ENCODE results near the gene SIVA1. TPM values are rescaled to one million over a fixed set of nuclear protein-coding genes. Genes with fewer than 3 reads are reported as not detected.

SIVA1 gene
- total RNA-seq (2011; cell fraction: chromatin; rRNA removed; ENCODE audit: low replicate concordance): 12.2 and 40.0 TPM in 2 replicates
- 43.4 and 62.2 TPM in 2 replicates for total RNA-seq (2011; cell fraction: nucleolus; rRNA removed)
- 31.2 and 34.7 TPM in 2 replicates for total RNA-seq (2011; cell fraction: nucleoplasm; rRNA removed)
- 186 and 216 TPM in 2 replicates for total RNA-seq (2014; rRNA removed)
- total RNA-seq (2014; rRNA removed; fragmentation: Illumina TruSeq; extraction: Trizol): 4.8 and 6.1 TPM in 2 replicates
- 55.9 and 57.8 TPM in 2 replicates for total RNA-seq (2015; rRNA removed; fragmentation: Illumina TruSeq; extraction: Trizol)
- total RNA-seq (2021): 111 and 113 TPM in 2 replicates
- polyA plus RNA-seq (2011; rRNA removed): 54.2 and 66.2 TPM in 2 replicates
- 115 and 354 TPM in 2 replicates for polyA plus RNA-seq (2011; cell fraction: cytosol; rRNA removed)
- 75.6 and 121 TPM in 2 replicates for polyA plus RNA-seq (2011; cell fraction: nucleus; rRNA removed)
- polyA plus RNA-seq (2012): 69.5 and 80.9 TPM in 2 replicates
- polyA plus RNA-seq (2014; fragmentation: Illumina TruSeq; extraction: Trizol): 7.8 and 43.9 TPM in 2 replicates
- polyA plus RNA-seq (2014; fragmentation: Nextera tagmentation; extraction: Ambion mirVana): 10 to 100 TPM in 1 of 2 experiments, 1 to 10 TPM in 1; 4.2 to 20.6 TPM
- 138 and 148 TPM in 2 replicates for polyA plus RNA-seq (2014; rRNA removed)
- polyA minus RNA-seq (2011; rRNA and poly(A)+ RNA removed): 6.6 and 10.6 TPM in 2 replicates
- polyA minus RNA-seq (2011; cell fraction: cytosol; rRNA and poly(A)+ RNA removed): 31.0 and 34.2 TPM in 2 replicates
- 16.2 and 20.1 TPM in 2 replicates for polyA minus RNA-seq (2011; cell fraction: nucleus; rRNA and poly(A)+ RNA removed)
- Bru-seq, nascent RNA: percentile 79 among the genes with signal in this experiment
- percentile 80 among the genes with signal in this experiment for BruChase-seq, experiment 1, labeled RNA remaining after a 2-hour chase
- percentile 79 among the genes with signal in this experiment for BruChase-seq, experiment 2, labeled RNA remaining after a 6-hour chase
- long read RNA-seq, experiment 1, transcript SIVA1-201 (4 exons, 802 nt): major isoform, 128 of 170 reads
- long read RNA-seq, experiment 1, partial matches to known transcripts: 15 of 170 reads
- long read RNA-seq, experiment 1, other reads (novel, unspliced or antisense): 26 of 170 reads
- long read RNA-seq, experiment 2, transcript SIVA1-201 (4 exons, 802 nt): major isoform, 87 of 100 reads
- long read RNA-seq, experiment 2, partial matches to known transcripts: 6 of 100 reads
- long read RNA-seq, experiment 2, other reads (novel, unspliced or antisense): 6 of 100 reads
- long read RNA-seq, experiment 3, transcript SIVA1-201 (4 exons, 802 nt): major isoform, 127 of 135 reads
- long read RNA-seq, experiment 3, partial matches to known transcripts: 2 of 135 reads
- long read RNA-seq, experiment 3, other reads (novel, unspliced or antisense): 6 of 135 reads

- intact Hi-C loops (cut with micrococcal nuclease) (loop anchor here (5.0 kb wide), 1 partner anchor 74 kb away; no protein-coding TSS in a partner anchor), in situ Hi-C loops (cut with MboI) (no loop called here)
- peak within 1 kb of the TSS; percentile 99 for H3K27ac ChIP-seq (ENCODE audit: extremely low read depth, low read depth, low read length)
- peaks cover 26% of the 10 kb centered on the region for H3K79me2 ChIP-seq (ENCODE audit: control insufficient read depth, insufficient read depth, low read length)
- H3K27me3 ChIP-seq (ENCODE audit: control insufficient read depth in 2 of 2, insufficient read depth in 2 of 2, low read length in 2 of 2): no peaks in the 10 kb centered on the region
- WGBS (ENCODE audit: insufficient coverage, low coverage, missing lambda C conversion rate): under 1% methylated on average over 44 of the region's 95 CpGs
- peak; percentile 95 for ATAC-seq
- peak within 1 kb of the TSS; percentile 95 to 96 for H3K9ac ChIP-seq (ENCODE audit: insufficient read depth in 1 of 2, low read depth in 2 of 2, low read length in 2 of 2)
- FAIRE-seq: peak; percentile 96
- H3K36me3 ChIP-seq (ENCODE audit: control insufficient read depth, insufficient read depth, low read length): peaks cover 34% of the 10 kb centered on the region; the same call in 2 of the 3 replicates
- peak; percentile 92 to 99 (median 94) for DNase-seq (ENCODE audit: extremely low read depth in 1 of 4, low spot score in 3 of 4)
- H3K9me1 ChIP-seq (ENCODE audit: control insufficient read depth, insufficient read depth, low read length): no peaks in the 10 kb centered on the region
- peaks cover 9 to 44% of the 10 kb centered on the region in 2 experiments; a peak in 3 of 5 replicates for H3K4me1 ChIP-seq (replicated peaks in 1 of 2; ENCODE audit: control insufficient read depth in 2 of 2, insufficient read depth in 2 of 2, low read length in 2 of 2)
- peak within 1 kb of the TSS; percentile 98 for H3K4me3 ChIP-seq
- BruUV-seq (replicated peaks): no TSS peak
- ChIA-PET POLR2A (interaction anchor here (0.6 to 2.0 kb wide), 15 partner anchors 11 to 1222 kb away, joined by 3 to 7 read pairs (median 3); no protein-coding TSS in a partner anchor), CTCF (ENCODE audit: low intra/inter-chr PET ratio) (no interaction called here)
- peak within 1 kb of the TSS; percentile 98 for H2AFZ ChIP-seq (ENCODE audit: low read depth, low read length)
- 0 out of 2 replicates have a peak, but pooled peaks cover 8% of the 10 kb centered on the region for H4K20me1 ChIP-seq (replicated peaks; ENCODE audit: control insufficient read depth, insufficient read depth, low read length)
- H3K4me2 ChIP-seq (ENCODE audit: insufficient read depth, low read length): peak within 1 kb of the TSS; percentile 86
- H3K9me3 ChIP-seq (replicated peaks; ENCODE audit: control insufficient read depth, insufficient read depth, low read depth, low read length): 0 out of 2 replicates have a peak, but pooled peaks cover 4% of the 10 kb centered on the region
- TF ChIP-seq SP2 (IDR thresholded peaks at IDR 0.05; ENCODE audit: extremely low read depth, low read depth, low read length, poor library complexity, severe bottlenecking) (peak; percentile 69), ZNF263 (CRISPR knock-in tag; IDR thresholded peaks at IDR 0.05; ENCODE audit: borderline replicate concordance) (peak; percentile 22; the same call in 1 of the 2 replicates), POLR2G (IDR thresholded peaks at IDR 0.05; ENCODE audit: low read depth, low read length) (peak; percentile 86), NBN (IDR thresholded peaks at IDR 0.05; ENCODE audit: low read depth) (peak; percentile 98), NCOA4 (IDR thresholded peaks at IDR 0.05; ENCODE audit: partially characterized antibody) (no peak), SRF (CRISPR knock-in tag; IDR thresholded peaks at IDR 0.05) (peak in 1 of 2 experiments; percentile 69; a peak in 1 of 4 replicates), TBL1XR1 (IDR thresholded peaks at IDR 0.05; ENCODE audit: low read length in 2 of 2) (peak in 1 of 2 experiments; percentile 78; a peak in 1 of 4 replicates), ZNF436 (CRISPR knock-in tag; IDR thresholded peaks at IDR 0.05) (no peak), PML (IDR thresholded peaks at IDR 0.05; ENCODE audit: low read length) (0 out of 2 replicates have a peak, but pooled peaks have one; percentile 34), PHF8 (IDR thresholded peaks at IDR 0.05; ENCODE audit: borderline replicate concordance, low read length) (peak; percentile 90; the same call in 1 of the 2 replicates), MNT (conservative IDR thresholded peaks at IDR 0.05) (peak; percentile 60 to 78; a peak in 3 of 4 replicates), TFAP4 (CRISPR knock-in tag; IDR thresholded peaks at IDR 0.05; ENCODE audit: borderline replicate concordance) (peak; percentile 68; the same call in 1 of the 2 replicates)
Observed at GRCh38 chr14:104752735-104753527, at the start of gene SIVA1. Gene SIVA1 (plus strand): TSS chr14:104753147. CDS start chr14:104753202, 55 bp downstream.

Measured in K562 (cell line).